GM12878 (cell line): ENCODE results near the gene SCAP. TPM values are rescaled to one million over a fixed set of nuclear protein-coding genes. Genes with fewer than 3 reads are reported as not detected.

Experiments used
- ATAC-seq: fragments of 200-7000 bp; cut with Tn5 transposase; 3 replicates; pipeline ENCODE4 v1.9.1; 2020; ENCODE audit warnings: mild to moderate bottlenecking, moderate library complexity
- BruUV-seq: library from RNA; stranded (reverse); fragments of 400-500 nt; replicated peaks from 2 replicates; lab custom pipeline; 2021; lab: Mats Ljungman, UMichigan
- CTCF ChIA-PET: fragments of 300-600 bp; sonication (Branson Sonifier 250); formaldehyde crosslinking; extraction: SDS; loops from one replicate; lab custom pipeline; 2021; ENCODE audit warnings: inconsistent platforms; lab: Yijun Ruan, JAX
- POLR2A ChIA-PET: fragments of 350-600 bp; formaldehyde crosslinking; extraction: SDS; loops from one replicate; lab custom pipeline; 2021; ENCODE audit warnings: inconsistent platforms; lab: Charles Lee
- RAD21 ChIA-PET: fragments of 300-600 bp; sonication (Branson Sonifier 250); formaldehyde crosslinking; loops from one replicate; lab custom pipeline; 2023; ENCODE audit warnings: antibody characterized with exemption; ENCODE audit not compliant: unreplicated experiment; lab: Charles Lee
- SMC1A ChIA-PET: fragments of 300-600 bp; sonication (Branson Sonifier 250); formaldehyde crosslinking; loops from one replicate; lab custom pipeline; 2023; ENCODE audit not compliant: unreplicated experiment, uncharacterized antibody; lab: Charles Lee
- DNase-seq: peaks from one replicate; pipeline ENCODE4 v3.0.0-alpha.2; 2011; ENCODE audit warnings: low read depth, low spot score
- FAIRE-seq: peaks from 3 replicates; lab custom pipeline; 2011; peaks lifted over from hg19 to GRCh38; lab: Jason Lieb, UNC
- H2AFZ ChIP-seq: 2 replicates; pipeline ENCODE4 v1.6.0; 2011; ENCODE audit warnings: low read depth, low read length, control low read depth; ENCODE audit not compliant: control insufficient read depth
- H3K27ac ChIP-seq: 2 replicates; pipeline ENCODE4 v1.5.1; 2011; ENCODE audit warnings: control low read depth; ENCODE audit not compliant: control insufficient read depth, insufficient read depth
- H3K27me3 ChIP-seq, 2 experiments: replicated peaks in 1 of 2; 2 replicates each; pipeline versions ENCODE4 v1.6.0 to v1.6.1; 2011; ENCODE audit warnings: low read length in 1 of 2; ENCODE audit not compliant: control insufficient read depth in 2 of 2, insufficient read depth in 2 of 2
- H3K36me3 ChIP-seq, 2 experiments: 2 replicates each; pipeline ENCODE4 v1.5.1; 2011; ENCODE audit warnings: low read length in 1 of 2; ENCODE audit not compliant: control insufficient read depth in 2 of 2, insufficient read depth in 2 of 2
- H3K4me1 ChIP-seq: 2 replicates; pipeline ENCODE4 v1.6.1; 2011; ENCODE audit warnings: mild to moderate bottlenecking, low read length, moderate library complexity, mixed read lengths; ENCODE audit not compliant: control insufficient read depth, insufficient read depth
- H3K4me2 ChIP-seq: 2 replicates; pipeline ENCODE4 v1.6.0; 2011; ENCODE audit warnings: control low read depth; ENCODE audit not compliant: control insufficient read depth, insufficient read depth
- H3K4me3 ChIP-seq: fragments of 200-600 bp; sonication (generic); 2 replicates; pipeline ENCODE4 v1.5.1; 2016
- H3K79me2 ChIP-seq: 2 replicates; pipeline ENCODE4 v1.6.0; 2011; ENCODE audit warnings: low read length; ENCODE audit not compliant: control insufficient read depth, insufficient read depth
- H3K9ac ChIP-seq: 2 replicates; pipeline ENCODE4 v1.8.0; 2011; ENCODE audit warnings: low read length, control low read depth, mixed read lengths; ENCODE audit not compliant: control insufficient read depth, insufficient read depth
- H3K9me3 ChIP-seq: replicated peaks from 3 replicates; pipeline ENCODE4 v1.5.1; 2011; ENCODE audit warnings: mild to moderate bottlenecking, low read length; ENCODE audit not compliant: control insufficient read depth, insufficient read depth
- H4K20me1 ChIP-seq: 2 replicates; pipeline ENCODE4 v1.6.0; 2011; ENCODE audit not compliant: control insufficient read depth, insufficient read depth
- BACH1 ChIP-seq: fragments of 450-650 bp; IDR thresholded peaks from 2 replicates; pipeline ENCODE4 v1.6.1; 2017; ENCODE audit warnings: mild to moderate bottlenecking, borderline replicate concordance
- CEBPZ ChIP-seq: fragments of 150-350 bp; IDR thresholded peaks from 2 replicates; pipeline ENCODE4 v1.6.1; 2016; ENCODE audit warnings: low read depth, low read length
- CHD1 ChIP-seq: IDR thresholded peaks from 2 replicates; pipeline ENCODE4 v1.6.1; 2012; ENCODE audit warnings: low read depth, low read length, improper control_type of control experiment
- CREM ChIP-seq: IDR thresholded peaks from 2 replicates; pipeline ENCODE4 v1.6.1; 2014; ENCODE audit warnings: antibody characterized with exemption, low read depth
- EGR1 ChIP-seq, 2 experiments: IDR thresholded peaks; 1 replicate in 1 of 2; 2 replicates in 1 of 2; pipeline ENCODE4 v1.6.1; 2011 to 2012; ENCODE audit warnings: low read depth in 2 of 2, low read length in 2 of 2, borderline replicate concordance in 1 of 2, mild to moderate bottlenecking in 1 of 2, moderate library complexity in 1 of 2
- ETV6 ChIP-seq, 2 experiments: fragments of 450-650 bp in 1 of 2; IDR thresholded peaks in 1 of 2; conservative IDR thresholded peaks in 1 of 2; 2 replicates each; pipeline ENCODE4 v1.6.1; 2014; ENCODE audit warnings: antibody characterized with exemption in 1 of 2, borderline replicate concordance in 1 of 2, low read depth in 1 of 2, mild to moderate bottlenecking in 1 of 2, moderate library complexity in 1 of 2
- GATAD2B ChIP-seq: fragments of 450-650 bp; conservative IDR thresholded peaks from 2 replicates; pipeline ENCODE4 v1.6.1; 2017; ENCODE audit warnings: low read depth, mild to moderate bottlenecking, moderate library complexity
- MAX ChIP-seq: IDR thresholded peaks from 2 replicates; pipeline ENCODE4 v1.6.1; 2012; ENCODE audit warnings: low read depth, low read length, improper control_type of control experiment
- MEF2A ChIP-seq: IDR thresholded peaks from 2 replicates; pipeline ENCODE4 v1.6.1; 2011; ENCODE audit warnings: low read depth, mild to moderate bottlenecking, low read length, moderate library complexity; ENCODE audit not compliant: insufficient read depth
- NBN ChIP-seq: fragments of 450-650 bp; IDR thresholded peaks from 2 replicates; pipeline ENCODE4 v1.6.1; 2016
- NFIC ChIP-seq: IDR thresholded peaks from 2 replicates; pipeline ENCODE4 v1.6.1; 2012; ENCODE audit warnings: low read depth, mild to moderate bottlenecking, inconsistent platforms, low read length, moderate library complexity
- POLR2AphosphoS2 ChIP-seq: IDR thresholded peaks from 2 replicates; pipeline ENCODE4 v1.6.1; 2011; ENCODE audit warnings: low read depth, mild to moderate bottlenecking, low read length, improper control_type of control experiment, moderate library complexity
- POLR2AphosphoS5 ChIP-seq: IDR thresholded peaks from 2 replicates; pipeline ENCODE4 v1.6.1; 2011; ENCODE audit warnings: mild to moderate bottlenecking, low read length, inconsistent platforms
- RBBP5 ChIP-seq: fragments of 200-600 bp; sonication (generic); conservative IDR thresholded peaks from 2 replicates; pipeline ENCODE4 v1.6.1; 2016
- SPI1 ChIP-seq: IDR thresholded peaks from 2 replicates; pipeline ENCODE4 v1.6.1; 2011; ENCODE audit warnings: low read depth, mild to moderate bottlenecking, low read length, moderate library complexity, borderline replicate concordance; ENCODE audit not compliant: insufficient read depth
- SREBF2 ChIP-seq: IDR thresholded peaks from 2 replicates; pipeline ENCODE4 v1.6.1; 2012; ENCODE audit warnings: mild to moderate bottlenecking, low read length
- STAT3 ChIP-seq: IDR thresholded peaks from 2 replicates; pipeline ENCODE4 v1.6.1; 2011; ENCODE audit warnings: low read depth, low read length, improper control_type of control experiment
- SUZ12 ChIP-seq: fragments of 200-600 bp; sonication (generic); IDR thresholded peaks from one replicate; pipeline ENCODE4 v1.6.1; 2018; ENCODE audit warnings: antibody characterized with exemption, mild to moderate bottlenecking; ENCODE audit not compliant: unreplicated experiment
- TCF3 ChIP-seq: IDR thresholded peaks from 2 replicates; pipeline ENCODE4 v1.6.1; 2012; ENCODE audit warnings: low read depth, mild to moderate bottlenecking, low read length, borderline replicate concordance; ENCODE audit not compliant: insufficient read depth
- YY1 ChIP-seq: IDR thresholded peaks from 2 replicates; pipeline ENCODE4 v1.6.1; 2011; ENCODE audit warnings: low read depth, mild to moderate bottlenecking, low read length
- WGBS: methylation state at CpG from one replicate; pipeline ENCODE4 v1.1.6; 2016; ENCODE audit warnings: low lambda C conversion rate; ENCODE audit not compliant: insufficient replicate concordance, insufficient coverage; ENCODE audit errors: missing lambda C conversion rate; 5-methylcytosine and 5-hydroxymethylcytosine counted together
- in situ Hi-C: fragments of 300-500 bp; cut with MboI; formaldehyde crosslinking; loops from 9 replicates; pipeline ENCODE4 v1.14.3; 2018; ENCODE audit warnings: mixed read lengths
- intact Hi-C: fragments of 100-400 bp; cut with micrococcal nuclease; formaldehyde crosslinking; loops from one replicate; pipeline ENCODE4 v1.14.2; 2022; ENCODE audit not compliant: unreplicated experiment
- polyA plus RNA-seq, 11 experiments: library from polyadenylated mRNA; depleted of rRNA in 4 of 11; unstranded in 6 of 11; stranded (reverse) in 5 of 11; fragments of >200 nt; fragmentation: Nextera tagmentation in 4 of 11; fragmentation: Illumina TruSeq in 1 of 11; extraction: Ambion mirVana in 4 of 11; extraction: Trizol in 1 of 11; gene quantifications; 1 replicate in 1 of 11; 2 replicates in 10 of 11; pipeline versions ENCODE4 v1.2.1 to v1.2.3, GENCODE V29; 2011 to 2016; ENCODE audit warnings: inconsistent platforms in 2 of 11, missing spikeins in 2 of 11, low read depth in 1 of 11
- total RNA-seq, 4 experiments: library from RNA; depleted of rRNA in 3 of 4; stranded (reverse); fragments of >200 nt in 3 of 4; fragmentation: Illumina TruSeq in 1 of 4; extraction: Trizol in 1 of 4; gene quantifications; 2 replicates each; pipeline versions ENCODE4 v1.2.1 to v1.2.3, GENCODE V29; 2013 to 2021

Gene SCAP
- total and polyA plus RNA-seq, 10 of the 15 experiments (the other 5 are each of a cell fraction or from before 2014, with no cell fraction given): 1.5 to 64.1 (median 27.9) TPM

GRCh38 chr3:47476644-47477199, 981 bp upstream of the SCAP start:
- H3K79me2 ChIP-seq: peaks cover 30% of the 10 kb centered on the region
- in situ Hi-C loops (loop anchor here (5.0 kb wide), 1 partner anchor 54 kb away; no protein-coding TSS in a partner anchor), intact Hi-C loops (loop anchor here (1.0 to 5.0 kb wide), 2 partner anchors 36 to 55 kb away; partner anchors contain the start of gene ELP6)
- peak overlapping the region; percentile 78 for H2AFZ ChIP-seq
- TF ChIP-seq CREM (no peak), SREBF2 (no peak), SPI1 (no peak), NBN (no peak), MAX (no peak), POLR2AphosphoS5 (no peak), EGR1 (IDR thresholded peaks at IDR 0.05; ENCODE audit: borderline replicate concordance in 1 of 2, low read depth in 2 of 2, low read length in 2 of 2) (no peak), RBBP5 (no peak), CHD1 (no peak), ETV6 (conservative IDR thresholded peaks at IDR 0.05 in 1 of 2, IDR thresholded peaks at IDR 0.05 in 1 of 2; ENCODE audit: borderline replicate concordance in 1 of 2, low read depth in 1 of 2) (no peak), TCF3 (no peak), POLR2AphosphoS2 (no peak), YY1 (no peak), NFIC (no peak), SUZ12 (no peak), CEBPZ (no peak), MEF2A (no peak), BACH1 (no peak), GATAD2B (no peak), STAT3 (no peak)
- peak overlapping the region; percentile 43; the same call in 1 of the 2 replicates for H3K9ac ChIP-seq
- H4K20me1 ChIP-seq: no peaks in the 10 kb centered on the region
- H3K4me1 ChIP-seq: peaks cover 3% of the 10 kb centered on the region
- ATAC-seq: no peak
- RAD21 ChIA-PET: interaction anchor here (0.9 to 3.1 kb wide), 2 partner anchors 10 to 55 kb away, joined by 4 to 47 read pairs; no protein-coding TSS in a partner anchor
- H3K27ac ChIP-seq: no peak overlapping the region
- SMC1A ChIA-PET: interaction anchor here (0.8 to 4.9 kb wide), 5 partner anchors 14 to 56 kb away, joined by 4 to 46 read pairs (median 6); no protein-coding TSS in a partner anchor
- H3K9me3 ChIP-seq: no peaks in the 10 kb centered on the region
- no TSS peak for BruUV-seq
- H3K36me3 ChIP-seq: no peaks in the 10 kb centered on the region; a peak in 1 of 4 replicates
- H3K27me3 ChIP-seq: no peaks in the 10 kb centered on the region
- WGBS: 80% methylated on average over 11 of the region's 11 CpGs
- POLR2A ChIA-PET: interaction anchor here (0.6 to 3.1 kb wide), 5 partner anchors 8 to 61 kb away, joined by 3 to 12 read pairs (median 4); no protein-coding TSS in a partner anchor
- DNase-seq: no peak
- peak overlapping the region; percentile 58 for H3K4me3 ChIP-seq
- no peak for FAIRE-seq
- H3K4me2 ChIP-seq: peak overlapping the region; percentile 69
- CTCF ChIA-PET: interaction anchor here (0.6 to 7.3 kb wide), 19 partner anchors 8 to 1470 kb away, joined by 3 to 118 read pairs (median 3); no protein-coding TSS in a partner anchor
